Stomach (tissue), 4 donors: Measurements from ENCODE around the gene FHL1.

Source experiments
- EP300 ChIP-seq: sonication (generic); formaldehyde crosslinking; IDR thresholded peaks from one replicate; pipeline ENCODE4 v1.6.1; 2017; ENCODE audit warnings: antibody characterized with exemption
- POLR2A ChIP-seq, 4 donors: fragments of 450-650 bp; IDR thresholded peaks; one replicate each; pipeline ENCODE4 v1.6.1; 2016; ENCODE audit warnings: antibody characterized with exemption in 4 of 4, control low read depth in 2 of 4, mild to moderate bottlenecking in 1 of 4, moderate library complexity in 1 of 4
- TF ChIP-seq, protein P1 (sequence below), 7 experiments: fragments of 450-650 bp in 4 of 7; fragments of 200-600 bp in 3 of 7; sonication (generic) in 3 of 7; IDR thresholded peaks; one replicate each; pipeline ENCODE4 v1.5.1; 2016 to 2019; ENCODE audit warnings: antibody characterized with exemption in 7 of 7, control low read depth in 2 of 7, mild to moderate bottlenecking in 1 of 7

DNA sequence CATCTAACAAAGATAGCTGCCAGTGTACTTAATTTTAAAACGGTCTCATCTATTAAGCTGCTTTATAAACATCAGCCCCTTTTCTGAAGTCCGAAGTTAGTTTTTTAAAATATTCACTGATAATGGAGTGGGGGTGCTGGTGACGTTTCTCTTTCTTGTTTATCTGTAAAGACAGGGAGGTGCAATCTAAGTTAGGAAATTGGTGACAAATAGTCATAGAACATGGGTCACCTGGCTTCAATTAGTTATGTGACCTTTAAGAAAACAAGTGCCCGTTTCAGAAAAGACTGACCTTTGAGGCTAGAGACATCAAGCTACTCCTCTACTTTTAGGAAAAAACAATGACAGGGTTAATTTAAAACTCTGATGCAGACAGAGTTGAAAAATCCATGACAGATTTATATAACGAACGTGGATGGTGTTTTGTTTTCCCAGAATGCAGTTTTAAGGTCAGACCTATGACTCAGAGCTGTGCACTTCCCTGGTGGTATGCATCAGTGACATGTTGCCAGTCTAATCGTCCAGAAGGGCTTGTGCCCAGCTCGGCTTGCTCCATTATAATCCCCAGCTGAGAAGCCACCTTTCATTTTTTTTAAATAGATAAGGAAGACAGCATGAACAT, 38.2 kb downstream of the FHL1 start:
- TF ChIP-seq, protein P1, sequence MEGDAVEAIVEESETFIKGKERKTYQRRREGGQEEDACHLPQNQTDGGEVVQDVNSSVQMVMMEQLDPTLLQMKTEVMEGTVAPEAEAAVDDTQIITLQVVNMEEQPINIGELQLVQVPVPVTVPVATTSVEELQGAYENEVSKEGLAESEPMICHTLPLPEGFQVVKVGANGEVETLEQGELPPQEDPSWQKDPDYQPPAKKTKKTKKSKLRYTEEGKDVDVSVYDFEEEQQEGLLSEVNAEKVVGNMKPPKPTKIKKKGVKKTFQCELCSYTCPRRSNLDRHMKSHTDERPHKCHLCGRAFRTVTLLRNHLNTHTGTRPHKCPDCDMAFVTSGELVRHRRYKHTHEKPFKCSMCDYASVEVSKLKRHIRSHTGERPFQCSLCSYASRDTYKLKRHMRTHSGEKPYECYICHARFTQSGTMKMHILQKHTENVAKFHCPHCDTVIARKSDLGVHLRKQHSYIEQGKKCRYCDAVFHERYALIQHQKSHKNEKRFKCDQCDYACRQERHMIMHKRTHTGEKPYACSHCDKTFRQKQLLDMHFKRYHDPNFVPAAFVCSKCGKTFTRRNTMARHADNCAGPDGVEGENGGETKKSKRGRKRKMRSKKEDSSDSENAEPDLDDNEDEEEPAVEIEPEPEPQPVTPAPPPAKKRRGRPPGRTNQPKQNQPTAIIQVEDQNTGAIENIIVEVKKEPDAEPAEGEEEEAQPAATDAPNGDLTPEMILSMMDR (IDR thresholded peaks at IDR 0.05), result no peak
- TF ChIP-seq EP300 (peak; percentile 47), POLR2A (IDR thresholded peaks at IDR 0.05) (no peak)
